Neural cell (in vitro differentiated cells): ENCODE measurements around the gene CIT. TPM values are rescaled to one million over a fixed set of nuclear protein-coding genes. Genes with fewer than 3 reads are reported as not detected.
A peak's percentile ranks its signal among the peaks of the same experiment; 100 is the strongest.

ENCODE experiments used
- H2AFZ ChIP-seq: fragments of 200-600, 300-800 bp; sonication (generic), shearing (Covaris generic); 2 replicates; pipeline ENCODE4 v1.6.0; 2014; ENCODE audit warnings: low read depth, mild to moderate bottlenecking, antibody characterized with exemption, low read length, moderate library complexity
- H3F3A ChIP-seq: fragments of 200-600 bp; shearing (Covaris generic); 2 replicates; pipeline ENCODE4 v1.6.1; 2016; ENCODE audit warnings: mild to moderate bottlenecking, moderate library complexity, mixed read lengths, antibody characterized with exemption, low read length; ENCODE audit not compliant: insufficient read depth, poor library complexity, severe bottlenecking
- H3K27ac ChIP-seq: fragments of 200-600, 300-800 bp; sonication (generic), shearing (Covaris generic); 2 replicates; pipeline ENCODE4 v1.5.1; 2014; ENCODE audit warnings: mild to moderate bottlenecking, low read length, moderate library complexity
- H3K27me3 ChIP-seq: fragments of 300-800, 200-600 bp; sonication (generic), shearing (Covaris generic); 2 replicates; pipeline ENCODE4 v1.6.0; 2014; ENCODE audit warnings: mild to moderate bottlenecking, low read depth, low read length, moderate library complexity; ENCODE audit not compliant: insufficient read depth
- H3K36me3 ChIP-seq: fragments of 300-800, 200-600 bp; sonication (generic), shearing (Covaris generic); 2 replicates; pipeline ENCODE4 v1.5.1; 2014; ENCODE audit warnings: mild to moderate bottlenecking, antibody characterized with exemption, low read length, moderate library complexity; ENCODE audit not compliant: insufficient read depth
- H3K4me2 ChIP-seq: fragments of 300-800, 200-600 bp; sonication (generic), shearing (Covaris generic); 2 replicates; pipeline ENCODE4 v1.6.0; 2014; ENCODE audit warnings: mild to moderate bottlenecking, low read length
- H3K4me3 ChIP-seq: fragments of 300-800, 200-600 bp; sonication (generic), shearing (Covaris generic); 2 replicates; pipeline ENCODE4 v1.5.1; 2014; ENCODE audit warnings: mild to moderate bottlenecking, low read length, moderate library complexity
- H3K79me2 ChIP-seq: fragments of 200-600 bp; shearing (Covaris generic); replicated peaks from 2 replicates; pipeline ENCODE4 v1.6.0; 2014; ENCODE audit warnings: mild to moderate bottlenecking, low read length, moderate library complexity; ENCODE audit not compliant: insufficient read depth
- H3K9ac ChIP-seq: fragments of 300-800, 200-600 bp; sonication (generic), shearing (Covaris generic); 2 replicates; pipeline ENCODE4 v1.6.1; 2016; ENCODE audit warnings: mild to moderate bottlenecking, low read length, mixed read lengths
- H3K9me2 ChIP-seq: fragments of 200-600 bp; shearing (Covaris generic); 2 replicates; pipeline ENCODE4 v1.6.1; 2016; ENCODE audit warnings: mild to moderate bottlenecking, low read length, mixed read lengths; ENCODE audit not compliant: insufficient read depth
- H3K9me3 ChIP-seq: fragments of 200-600, 300-800 bp; sonication (generic), shearing (Covaris generic); 2 replicates; pipeline ENCODE4 v1.6.1; 2016; ENCODE audit warnings: mild to moderate bottlenecking, mixed run types, low read length, moderate library complexity, mixed read lengths
- H4K20me1 ChIP-seq: fragments of 200-600 bp; shearing (Covaris generic); 2 replicates; pipeline ENCODE4 v1.6.1; 2016; ENCODE audit warnings: mild to moderate bottlenecking, mixed run types; ENCODE audit not compliant: insufficient read depth
- CTCF ChIP-seq: fragments of 450-650 bp; IDR thresholded peaks from 2 replicates; pipeline ENCODE4 v1.5.1; 2014; ENCODE audit warnings: antibody characterized with exemption, mild to moderate bottlenecking, moderate library complexity; ENCODE audit not compliant: poor library complexity, severe bottlenecking
- EP300 ChIP-seq: fragments of 450-650 bp; conservative IDR thresholded peaks from 2 replicates; pipeline ENCODE4 v1.6.1; 2014; ENCODE audit warnings: antibody characterized with exemption, mild to moderate bottlenecking, moderate library complexity; ENCODE audit not compliant: poor library complexity, severe bottlenecking
- EZH2 ChIP-seq: fragments of 200-600, 300-800 bp; shearing (Covaris generic), sonication (generic); IDR thresholded peaks from 2 replicates; pipeline ENCODE4 v1.6.1; 2014; ENCODE audit warnings: antibody characterized with exemption, low read length, borderline replicate concordance, mild to moderate bottlenecking; ENCODE audit not compliant: insufficient read depth, poor library complexity, severe bottlenecking
- MXI1 ChIP-seq: fragments of 450-650 bp; conservative IDR thresholded peaks from 2 replicates; pipeline ENCODE4 v1.6.1; 2014; ENCODE audit warnings: antibody characterized with exemption, mild to moderate bottlenecking; ENCODE audit not compliant: poor library complexity, severe bottlenecking
- POLR2AphosphoS5 ChIP-seq: IDR thresholded peaks from 2 replicates; pipeline ENCODE4 v1.6.1; 2012
- RAD21 ChIP-seq: fragments of 450-650 bp; conservative IDR thresholded peaks from 2 replicates; pipeline ENCODE4 v1.6.1; 2014; ENCODE audit warnings: antibody characterized with exemption, mild to moderate bottlenecking, moderate library complexity
- REST ChIP-seq: IDR thresholded peaks from 2 replicates; pipeline ENCODE4 v1.6.1; 2012; ENCODE audit warnings: borderline replicate concordance
- SMC3 ChIP-seq: fragments of 450-650 bp; conservative IDR thresholded peaks from 2 replicates; pipeline ENCODE4 v1.6.1; 2014; ENCODE audit warnings: antibody characterized with exemption, mild to moderate bottlenecking, moderate library complexity; ENCODE audit not compliant: poor library complexity
- TAF1 ChIP-seq: IDR thresholded peaks from 2 replicates; pipeline ENCODE4 v1.6.1; 2012; ENCODE audit warnings: low read depth
- polyA plus RNA-seq: library from polyadenylated mRNA; depleted of rRNA; stranded (reverse); fragments of >200 nt; gene quantifications from 2 replicates; pipeline ENCODE4 v1.2.3, GENCODE V29; 2014

Gene CIT
- polyA plus RNA-seq, 1 donor from 2014 or later = 3.3 TPM

- peak overlapping the region; percentile 56 for H3K4me2 ChIP-seq
- H3K9me3 ChIP-seq = no peaks in the 10 kb centered on the region
- peak overlapping the region; percentile 63 for H3K9ac ChIP-seq
- no peaks in the 10 kb centered on the region for H3K27me3 ChIP-seq
- peak overlapping the region; percentile 70 for H3K4me3 ChIP-seq
- H3K27ac ChIP-seq = peak overlapping the region; percentile 50
- H2AFZ ChIP-seq = no peak overlapping the region
- no peaks in the 10 kb centered on the region for H3K36me3 ChIP-seq
- no peaks in the 10 kb centered on the region for H3F3A ChIP-seq
- no peaks in the 10 kb centered on the region for H4K20me1 ChIP-seq
- peak; percentile 42 for TF ChIP-seq CTCF
- TF ChIP-seq RAD21 = no peak
- H3K79me2 ChIP-seq = no peaks in the 10 kb centered on the region
- H3K9me2 ChIP-seq = no peaks in the 10 kb centered on the region
Observed at GRCh38 chr12:119802472-119802871, 74.6 kb downstream of the CIT start.

GRCh38 chr12:119797090-119797489 is 80.0 kb downstream of the CIT start:
- H3K9me2 ChIP-seq = no peaks in the 10 kb centered on the region
- H3K27ac ChIP-seq = no peak overlapping the region
- no peak overlapping the region for H3K4me3 ChIP-seq
- no peaks in the 10 kb centered on the region for H3K79me2 ChIP-seq
- no peaks in the 10 kb centered on the region for H3K27me3 ChIP-seq
- H3K4me2 ChIP-seq = no peak overlapping the region
- no peaks in the 10 kb centered on the region for H3F3A ChIP-seq
- H3K36me3 ChIP-seq = no peaks in the 10 kb centered on the region
- no peaks in the 10 kb centered on the region for H3K9me3 ChIP-seq
- no peaks in the 10 kb centered on the region for H4K20me1 ChIP-seq
- TF ChIP-seq RAD21 = no peak
- TF ChIP-seq CTCF = no peak
- no peak for TF ChIP-seq EP300
- TF ChIP-seq MXI1 = no peak
- no peak for TF ChIP-seq EZH2
- TF ChIP-seq REST = no peak
- no peak for TF ChIP-seq TAF1
- no peak for TF ChIP-seq POLR2AphosphoS5
- no peak for TF ChIP-seq SMC3
- H3K9ac ChIP-seq = no peak overlapping the region
- H2AFZ ChIP-seq = no peak overlapping the region
